ENCODE data around the gene TMX2. TPM values are rescaled to one million over a fixed set of nuclear protein-coding genes. Genes with fewer than 3 reads are reported as not detected.

Gene TMX2
- total RNA-seq, 1 experiment from 2014 or later = 91.3 TPM

DNA sequence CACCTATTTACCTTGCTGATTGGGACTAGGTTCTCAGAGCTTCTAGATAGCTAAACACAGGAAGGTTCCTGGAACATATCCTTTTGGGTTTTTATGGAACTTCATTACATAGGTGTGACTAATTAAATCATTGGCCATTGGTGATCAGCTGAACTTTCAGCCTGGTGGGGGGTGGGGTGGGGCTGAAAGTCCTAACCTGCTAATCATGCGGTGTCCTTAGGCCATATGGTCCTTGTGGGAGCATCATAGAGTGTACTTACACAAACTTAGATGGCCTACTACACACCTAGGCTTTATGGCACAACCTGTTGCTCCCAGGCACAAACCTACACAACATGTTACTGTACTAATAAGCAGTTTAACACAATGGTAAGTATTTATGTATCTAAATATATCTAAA lies 20.3 kb downstream of the TMX2 start:
- TF ChIP-seq, protein P1, sequence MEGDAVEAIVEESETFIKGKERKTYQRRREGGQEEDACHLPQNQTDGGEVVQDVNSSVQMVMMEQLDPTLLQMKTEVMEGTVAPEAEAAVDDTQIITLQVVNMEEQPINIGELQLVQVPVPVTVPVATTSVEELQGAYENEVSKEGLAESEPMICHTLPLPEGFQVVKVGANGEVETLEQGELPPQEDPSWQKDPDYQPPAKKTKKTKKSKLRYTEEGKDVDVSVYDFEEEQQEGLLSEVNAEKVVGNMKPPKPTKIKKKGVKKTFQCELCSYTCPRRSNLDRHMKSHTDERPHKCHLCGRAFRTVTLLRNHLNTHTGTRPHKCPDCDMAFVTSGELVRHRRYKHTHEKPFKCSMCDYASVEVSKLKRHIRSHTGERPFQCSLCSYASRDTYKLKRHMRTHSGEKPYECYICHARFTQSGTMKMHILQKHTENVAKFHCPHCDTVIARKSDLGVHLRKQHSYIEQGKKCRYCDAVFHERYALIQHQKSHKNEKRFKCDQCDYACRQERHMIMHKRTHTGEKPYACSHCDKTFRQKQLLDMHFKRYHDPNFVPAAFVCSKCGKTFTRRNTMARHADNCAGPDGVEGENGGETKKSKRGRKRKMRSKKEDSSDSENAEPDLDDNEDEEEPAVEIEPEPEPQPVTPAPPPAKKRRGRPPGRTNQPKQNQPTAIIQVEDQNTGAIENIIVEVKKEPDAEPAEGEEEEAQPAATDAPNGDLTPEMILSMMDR (conservative IDR thresholded peaks at IDR 0.05) = no peak

More for the DNA sequence above, 20.3 kb downstream of the TMX2 start:
- Histone ChIP-seq H3K9ac (ENCODE audit: extremely low read depth, insufficient read length, low read length) (no peak overlapping the region), H3K23ac (ENCODE audit: insufficient read length, low read depth, low read length) (no peak overlapping the region), H2BK15ac (ENCODE audit: low read depth, low read length) (no peak overlapping the region), H2BK20ac (ENCODE audit: low read depth, low read length, poor library complexity, severe bottlenecking) (no peak overlapping the region), H2AK5ac (ENCODE audit: insufficient read length, low read length) (no peak overlapping the region), H2BK120ac (ENCODE audit: low read depth, low read length, poor library complexity, severe bottlenecking) (no peak overlapping the region), H4K5ac (ENCODE audit: insufficient read length, low read depth, low read length) (no peak overlapping the region), H3K23me2 (ENCODE audit: insufficient read length, low read depth, low read length, poor library complexity, severe bottlenecking) (no peaks in the 10 kb centered on the region), H3K14ac (ENCODE audit: insufficient read depth, low read length) (no peak overlapping the region), H3K27ac (ENCODE audit: insufficient read length, low read depth, low read length) (no peak overlapping the region), H3K79me2 (ENCODE audit: insufficient read depth, low read length) (peaks cover 2% of the 10 kb centered on the region; the same call in 1 of the 2 replicates), H3K56ac (ENCODE audit: insufficient read length, low read depth, low read length) (no peak overlapping the region), H3K27me3 (ENCODE audit: insufficient read depth, low read length) (no peaks in the 10 kb centered on the region), H4K8ac (replicated peaks; ENCODE audit: insufficient read length, low read depth, low read length) (no peak overlapping the region), H3T11ph (ENCODE audit: low read length) (no peak overlapping the region), H2BK12ac (ENCODE audit: insufficient read length, low read depth, low read length) (no peak overlapping the region), H3K79me1 (ENCODE audit: insufficient read depth, low read depth, low read length, poor library complexity, severe bottlenecking) (peaks cover 3% of the 10 kb centered on the region), H3K4ac (ENCODE audit: low read depth, low read length) (no peak overlapping the region), H2AFZ (ENCODE audit: low read length) (no peak overlapping the region), H4K91ac (ENCODE audit: insufficient read length, low read depth, low read length) (no peak overlapping the region), H3K9me3 (ENCODE audit: control insufficient read depth, low read depth, low read length) (no peaks in the 10 kb centered on the region), H4K20me1 (ENCODE audit: control insufficient read depth, insufficient read depth, insufficient read length) (no peaks in the 10 kb centered on the region), H3K4me2 (ENCODE audit: insufficient read depth, insufficient read length, low read length) (no peak overlapping the region), H3K4me1 (ENCODE audit: insufficient read depth, low read length) (no peaks in the 10 kb centered on the region; the same call in 1 of the 2 replicates), H3K18ac (ENCODE audit: insufficient read length, low read depth, low read length) (no peak overlapping the region), H2BK5ac (ENCODE audit: insufficient read length, low read length) (no peak overlapping the region)
- no peaks in the 10 kb centered on the region for H3K27me3 Mint-ChIP-seq (ENCODE audit: low read depth)
- H3K36me3 Mint-ChIP-seq (ENCODE audit: insufficient read depth in 1 of 3, low read depth in 3 of 3) = peaks cover 9 to 17% (median 15%) of the 10 kb centered on the region in 3 experiments; a peak in 6 of 7 replicates
- peaks cover 28% of the 10 kb centered on the region in 2 experiments for H3K4me1 Mint-ChIP-seq
- WGBS (ENCODE audit: extremely low coverage, insufficient read length, low lambda C conversion rate) = no CpG with 5 or more reads among the region's 1 CpG
- DNase-seq = no peak
- no peaks in the 10 kb centered on the region for H3K9me3 Mint-ChIP-seq
- no peak overlapping the region for H3K4me3 Mint-ChIP-seq
- no peak overlapping the region for H3K27ac Mint-ChIP-seq

All from H9 (cell line).